ENCODE data around the gene DIP2C.
"Not testable (repeated sequence)": the region's sequence is repeated elsewhere in the genome, so short reads cannot be mapped to it uniquely, and the experiment has no call there.

DIP2C gene

DNA sequence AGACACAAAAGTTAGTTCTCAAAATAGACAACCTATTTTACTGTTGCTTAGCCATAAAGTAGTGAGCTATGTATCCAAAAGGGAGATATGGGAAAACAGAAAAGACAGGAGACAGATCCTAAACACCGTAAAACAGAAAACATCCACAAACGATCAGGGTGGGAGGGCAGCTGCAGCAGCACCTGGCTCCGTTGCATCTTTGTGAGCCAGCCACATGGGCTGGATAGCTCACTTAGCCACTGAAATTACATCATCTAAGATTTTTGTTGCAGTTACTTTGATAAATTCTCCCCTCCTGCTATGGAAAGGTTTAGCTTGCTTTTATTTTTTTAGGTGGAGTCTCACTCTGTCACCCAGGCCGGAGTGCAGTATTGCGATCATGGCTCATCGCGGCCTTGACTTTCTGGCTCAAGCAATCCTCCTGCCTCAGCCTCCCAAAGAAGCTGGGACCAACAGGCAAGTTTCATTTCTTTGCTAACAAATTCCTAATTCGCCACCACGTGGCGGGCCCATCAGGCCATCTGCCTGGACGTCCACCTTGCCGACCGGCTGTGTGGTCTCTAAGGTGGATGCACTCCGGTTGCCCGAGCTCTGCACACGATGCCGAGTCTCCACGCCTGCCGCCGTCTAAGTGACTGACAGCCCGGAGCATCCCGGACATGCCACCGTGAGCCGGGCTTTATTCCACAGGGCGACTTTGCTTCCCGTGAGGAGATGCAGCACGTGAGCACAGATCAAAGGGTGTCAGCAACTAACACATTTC lies 159.8 kb downstream of the DIP2C start:
- DNase-seq: no peak

DNA sequence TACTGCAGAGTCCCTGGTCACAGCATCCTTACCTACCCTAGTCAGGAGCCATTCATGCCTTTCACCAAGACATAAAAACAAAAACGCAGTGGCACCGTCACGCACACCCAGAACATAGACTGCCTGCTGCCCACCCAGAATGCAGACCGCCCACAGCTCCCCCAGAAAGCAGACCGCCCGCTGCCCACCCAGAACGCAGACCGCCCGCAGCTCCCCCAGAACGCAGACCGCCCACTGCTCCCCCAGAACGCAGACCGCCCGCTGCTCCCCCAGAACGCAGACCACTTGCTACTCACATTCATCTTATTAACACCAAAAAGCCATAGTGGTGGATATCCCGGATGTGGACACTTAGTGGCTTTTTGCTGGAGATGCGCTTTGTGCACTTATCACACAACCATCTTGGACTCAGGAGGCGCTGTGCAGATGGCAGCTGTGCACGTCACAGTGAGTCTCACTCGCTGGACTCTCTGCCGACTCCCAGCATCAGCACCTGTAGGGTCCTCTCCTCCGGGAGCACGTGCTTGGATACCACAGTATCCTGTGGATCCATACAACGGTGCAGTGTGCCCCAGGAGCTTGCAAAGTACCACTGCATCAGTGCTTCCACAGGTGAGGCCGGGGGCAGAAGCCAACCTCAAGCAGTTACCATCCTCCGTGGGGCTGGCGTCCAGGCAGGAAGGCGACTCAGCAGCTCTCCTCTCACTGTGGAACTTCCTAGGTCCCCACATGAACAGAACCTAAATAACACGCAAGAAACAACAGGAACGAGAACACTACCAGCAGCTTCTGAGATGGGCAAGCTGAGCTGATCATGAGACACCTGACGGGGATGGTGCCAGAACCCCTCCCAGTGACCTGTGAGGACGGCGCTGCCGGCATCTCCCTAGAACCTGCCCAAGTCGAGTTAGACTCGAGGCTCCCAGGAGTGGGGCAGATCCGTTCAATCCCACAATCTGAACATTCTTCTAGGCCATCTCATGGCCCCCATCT lies 161.0 kb downstream of the DIP2C start:
- no peak for DNase-seq

DNA sequence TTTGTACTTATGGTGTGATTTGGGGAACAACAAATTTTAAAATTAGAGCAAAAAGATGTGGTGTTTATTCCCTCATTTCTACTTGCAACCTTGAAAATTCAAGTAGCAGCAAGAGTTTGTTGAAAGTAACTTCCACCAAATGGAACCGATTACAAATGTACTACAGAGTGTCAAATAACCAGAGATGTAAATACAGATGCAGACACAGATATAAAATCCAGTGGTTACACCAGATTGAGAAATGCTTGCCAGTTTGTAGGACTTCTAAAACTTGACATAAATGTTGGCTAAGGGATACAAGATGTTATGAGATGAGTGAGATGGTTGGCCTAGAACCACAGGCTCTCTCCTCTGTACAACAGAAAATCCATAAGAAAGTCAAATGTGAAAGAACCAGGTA lies 162.1 kb downstream of the DIP2C start:
- no peak for DNase-seq

DNA sequence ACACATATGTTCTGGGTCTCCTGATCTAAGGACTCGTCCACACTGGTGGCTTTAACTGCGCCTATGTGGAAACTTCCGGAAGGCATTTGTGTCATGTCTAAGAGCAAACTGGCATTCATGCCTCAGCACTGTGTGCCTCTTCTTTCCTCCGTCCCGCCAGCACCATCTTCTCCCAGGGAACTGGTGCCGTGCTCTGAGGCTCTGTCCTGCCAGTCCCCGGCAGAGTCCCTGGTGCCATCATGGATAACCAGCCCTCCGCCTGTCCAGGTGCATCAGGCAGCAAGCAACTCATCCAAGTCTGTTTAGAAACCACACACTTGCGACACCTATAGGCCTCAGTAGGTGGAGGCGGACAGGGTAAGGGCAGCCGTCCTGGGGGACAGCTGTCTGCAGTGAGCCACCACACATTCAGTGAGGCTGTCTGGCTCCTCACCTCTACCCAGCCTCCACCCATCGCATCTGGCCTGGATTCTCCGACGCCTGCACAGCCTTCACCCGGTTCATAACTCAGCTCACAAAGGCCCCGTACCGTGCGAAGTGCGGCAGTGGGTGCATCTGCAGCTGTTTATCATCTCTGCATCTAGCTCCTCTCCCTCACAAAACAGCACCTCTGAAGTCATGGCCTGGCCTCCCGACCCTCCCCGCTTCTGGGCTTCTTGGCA lies 162.7 kb downstream of the DIP2C start:
- no peak for DNase-seq

DNA sequence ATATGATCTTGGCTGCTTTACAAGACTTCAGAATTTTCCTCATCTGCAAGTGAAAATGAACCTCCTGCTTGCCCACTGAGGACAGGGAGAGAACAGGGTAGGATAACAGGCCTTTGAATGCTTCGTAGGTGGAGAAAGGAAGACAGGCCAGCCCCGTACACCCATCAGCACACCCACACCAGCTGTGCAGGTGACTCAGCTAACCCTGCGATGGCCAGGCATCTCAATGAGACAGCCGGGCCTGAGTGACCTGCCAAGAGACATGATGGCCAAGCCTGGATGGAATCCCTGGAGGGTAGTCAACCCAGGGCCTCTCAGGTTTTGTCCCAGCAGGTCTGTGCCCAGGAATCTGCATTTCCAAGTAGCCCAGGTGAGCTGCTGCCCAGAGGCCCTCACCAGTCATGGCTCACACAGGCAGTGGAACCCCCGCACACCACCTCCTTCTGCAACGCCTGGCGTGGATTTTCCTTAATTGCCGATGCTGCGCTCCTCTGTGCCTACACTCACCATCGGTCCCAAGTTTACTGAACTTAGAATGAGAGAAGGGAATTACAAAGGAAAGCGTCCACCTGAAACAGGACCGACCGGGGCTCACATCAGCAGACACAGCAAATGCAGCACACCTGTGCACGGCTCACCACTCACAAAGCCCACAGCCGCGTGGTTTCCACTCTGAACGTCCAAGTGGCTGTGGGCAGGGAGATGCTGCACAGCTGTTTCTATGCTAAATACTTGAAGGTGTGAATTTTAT lies 163.7 kb downstream of the DIP2C start:
- no peak for DNase-seq

DNA sequence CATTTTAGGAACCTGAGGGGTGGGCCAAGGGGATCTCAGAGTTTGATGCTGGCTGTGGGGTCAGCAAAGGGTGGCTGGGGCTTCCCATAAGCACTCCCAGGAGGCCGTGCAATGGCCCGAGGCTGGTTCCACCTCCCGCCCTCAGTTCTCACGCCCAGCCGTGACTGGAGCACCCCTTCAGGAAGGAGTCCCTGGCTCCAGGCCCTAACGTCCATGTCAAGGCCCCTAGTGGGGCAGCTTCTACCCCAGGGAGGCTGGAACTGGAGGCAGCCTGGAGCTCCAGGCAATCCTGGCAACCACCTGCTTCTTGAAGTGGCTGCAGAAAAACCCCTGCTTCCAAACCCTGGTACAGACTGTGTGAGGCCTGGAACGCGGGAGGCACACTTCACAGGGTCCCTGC lies 165.5 kb downstream of the DIP2C start:
- no peak for DNase-seq

DNA sequence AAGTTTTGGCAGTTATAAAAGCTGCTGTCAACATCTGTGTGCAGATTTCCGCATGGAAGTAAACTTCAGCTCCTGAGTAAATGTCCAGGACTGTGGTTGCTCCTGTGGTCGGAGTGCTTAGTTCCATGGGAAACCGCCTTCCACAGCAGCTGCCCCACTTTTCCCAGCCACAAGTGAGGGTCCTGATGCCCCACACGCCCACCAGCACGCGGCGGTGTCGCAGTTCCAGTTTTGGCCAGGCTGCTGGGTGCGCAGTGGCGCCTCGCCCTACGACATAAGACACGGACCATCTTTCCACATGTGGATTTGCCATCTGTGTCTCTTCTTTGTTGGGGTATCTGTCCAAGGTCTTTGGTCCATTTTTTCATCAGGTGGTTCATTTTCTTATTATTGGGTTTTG lies 167.1 kb downstream of the DIP2C start:
- DNase-seq: no peak

DNA sequence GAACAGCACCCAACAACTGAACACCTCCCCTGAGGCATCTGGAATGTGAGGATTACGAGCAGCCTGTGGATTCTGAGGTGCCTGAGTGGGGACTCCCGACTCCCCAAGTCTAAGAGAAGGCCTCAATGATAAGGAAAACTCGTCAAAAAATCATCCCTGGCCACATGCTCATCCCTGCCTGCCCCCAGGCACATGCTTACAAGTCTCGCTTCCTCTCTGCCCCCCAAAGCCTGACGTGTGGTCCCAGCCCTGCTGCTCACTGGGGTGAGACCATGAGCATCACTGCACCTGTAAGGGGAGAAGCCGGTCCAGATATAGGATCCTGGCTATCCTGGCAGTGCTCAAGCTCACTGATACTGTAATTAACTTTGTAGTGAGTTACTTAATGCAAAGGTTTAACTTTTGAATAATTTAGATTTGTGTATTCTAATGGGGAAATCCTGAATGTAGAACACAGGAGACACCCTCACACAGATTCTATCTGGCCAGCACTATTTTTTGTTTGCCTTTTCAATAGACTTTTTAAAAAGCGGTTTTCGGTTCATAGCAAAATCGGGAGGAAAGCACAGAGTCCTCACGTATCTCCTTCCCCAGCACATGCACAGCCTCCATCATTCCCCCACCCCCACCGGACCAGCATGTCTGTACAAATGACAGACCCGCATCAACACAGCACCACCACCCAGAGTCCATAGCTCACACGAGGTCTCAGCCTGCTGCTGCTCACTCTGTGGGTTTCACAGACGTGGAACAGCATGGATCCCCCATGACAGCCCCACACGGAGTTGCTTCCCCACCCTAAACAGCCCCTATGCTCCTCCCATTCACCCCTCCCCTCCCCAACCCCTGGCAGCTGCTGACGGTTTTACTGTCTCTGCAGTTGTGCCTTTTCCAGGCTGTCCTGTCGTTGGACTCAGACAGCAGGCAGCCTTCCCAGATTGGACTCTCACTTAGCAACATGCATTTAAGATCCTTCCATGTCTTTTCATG lies 167.9 kb downstream of the DIP2C start:
- DNase-seq: peak in 7 of 14 donors; percentile 13 to 71 (median 41)

DNA sequence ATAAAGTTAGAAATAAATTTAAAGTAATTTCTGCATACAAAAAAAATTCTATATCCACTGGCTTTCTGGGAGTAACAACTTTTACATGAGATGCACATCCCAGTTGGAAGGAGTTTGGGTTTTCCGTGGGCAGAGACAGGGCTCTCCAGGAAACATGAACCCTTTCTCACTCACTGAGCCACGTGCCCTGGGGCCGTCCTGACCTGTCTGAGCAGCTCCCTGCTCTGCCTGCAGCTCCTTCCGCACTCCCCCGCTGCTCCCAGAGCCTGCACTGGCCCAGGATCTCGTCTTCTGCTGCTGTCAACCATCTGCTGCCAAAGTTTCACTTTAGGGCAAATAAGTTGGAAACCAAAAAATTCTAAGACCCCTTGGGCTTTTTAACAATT lies 169.1 kb downstream of the DIP2C start:
- no peak for DNase-seq

DNA sequence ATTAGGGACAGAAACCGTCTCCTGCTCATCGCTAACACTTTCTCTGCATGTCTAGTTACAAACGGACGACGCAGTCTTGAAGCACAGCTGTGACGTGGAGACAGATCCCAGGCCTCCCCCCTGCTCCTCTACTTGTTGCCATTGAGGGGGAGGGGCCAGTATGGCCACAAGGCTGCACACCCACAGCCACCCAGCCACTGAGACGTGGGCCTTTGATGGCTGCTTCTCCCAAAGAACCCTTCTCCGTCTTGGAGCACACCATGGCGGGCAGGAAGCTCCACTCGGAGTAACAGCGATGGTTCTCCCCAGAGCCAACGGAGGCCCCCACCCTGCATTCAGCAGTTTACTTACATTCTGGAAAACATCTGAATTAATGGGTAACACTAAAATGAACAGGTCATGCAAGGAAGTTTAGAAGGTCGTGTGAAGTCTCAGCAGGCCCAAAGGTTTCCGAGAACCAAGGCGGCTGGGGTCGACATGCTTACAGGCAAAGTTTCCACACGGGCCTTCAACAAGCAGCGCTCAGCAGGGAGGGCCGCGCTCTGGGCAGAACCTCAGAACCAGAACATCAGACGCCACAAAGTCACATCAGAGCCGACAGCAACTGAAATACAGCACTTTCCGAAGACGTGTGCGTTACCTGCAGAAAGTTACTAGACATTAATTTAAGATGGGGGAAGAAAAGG lies 169.6 kb downstream of the DIP2C start:
- no peak for DNase-seq

DNA sequence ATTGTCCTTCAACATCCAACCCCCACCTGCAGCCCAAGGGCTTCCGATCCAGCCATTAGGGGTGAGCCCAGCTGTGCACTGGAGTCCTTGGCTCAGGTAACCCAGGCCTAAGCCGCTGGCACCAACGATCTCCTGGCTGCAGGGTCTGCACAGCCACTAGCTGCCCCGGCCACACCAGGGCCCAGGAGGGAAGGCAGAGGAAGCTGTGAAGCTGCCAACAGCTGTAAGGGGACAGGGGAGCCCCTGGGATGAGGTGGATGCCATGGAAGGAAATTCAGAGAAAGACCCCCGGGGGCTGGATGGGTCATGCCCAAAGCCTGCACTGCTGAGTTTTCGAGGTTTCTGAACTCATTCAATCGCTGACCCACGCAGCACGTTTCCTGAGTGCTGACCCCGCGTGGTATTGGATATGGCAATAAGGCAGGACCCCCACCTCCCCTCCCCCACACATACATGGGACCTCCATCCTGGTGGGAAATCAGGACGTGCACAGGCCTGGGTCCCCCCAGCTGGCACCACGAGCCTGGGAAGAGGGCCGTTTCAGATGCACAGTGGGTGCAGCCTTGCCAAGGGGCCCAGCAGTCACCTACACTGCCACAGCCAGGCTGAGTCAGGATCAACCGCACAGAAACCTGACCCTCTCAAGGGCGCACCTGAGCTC lies 170.3 kb downstream of the DIP2C start:
- DNase-seq: no peak

DNA sequence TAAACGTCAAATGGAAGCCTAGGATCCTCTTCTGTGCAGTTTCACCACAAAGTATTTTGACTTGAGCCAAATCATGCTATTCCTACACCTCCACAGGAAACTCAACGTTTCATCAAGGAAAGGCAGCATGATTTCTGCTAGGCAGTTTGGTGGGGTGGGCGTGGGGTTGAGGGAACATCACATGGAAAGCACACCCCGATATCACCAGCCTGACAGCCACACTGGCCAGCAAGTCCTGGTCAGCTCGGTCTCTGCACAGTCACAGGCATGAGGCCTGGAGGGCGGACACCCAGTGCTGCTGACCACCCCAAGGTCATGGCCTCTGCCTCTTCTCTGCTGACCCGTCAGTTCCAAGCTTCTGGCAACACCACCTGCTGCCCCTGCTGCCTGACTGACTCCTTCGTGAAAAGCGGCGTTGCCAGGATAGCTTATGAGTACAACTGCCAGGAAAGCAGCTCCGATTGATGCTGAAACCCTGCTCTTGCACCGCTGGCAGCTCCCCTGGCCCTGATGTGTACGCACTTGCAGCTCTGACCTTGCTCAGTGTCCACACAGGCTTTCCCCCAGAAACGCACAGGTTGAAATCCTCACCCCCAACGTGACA lies 171.5 kb downstream of the DIP2C start:
- DNase-seq: peak in 1 of 14 donors; percentile 48

DNA sequence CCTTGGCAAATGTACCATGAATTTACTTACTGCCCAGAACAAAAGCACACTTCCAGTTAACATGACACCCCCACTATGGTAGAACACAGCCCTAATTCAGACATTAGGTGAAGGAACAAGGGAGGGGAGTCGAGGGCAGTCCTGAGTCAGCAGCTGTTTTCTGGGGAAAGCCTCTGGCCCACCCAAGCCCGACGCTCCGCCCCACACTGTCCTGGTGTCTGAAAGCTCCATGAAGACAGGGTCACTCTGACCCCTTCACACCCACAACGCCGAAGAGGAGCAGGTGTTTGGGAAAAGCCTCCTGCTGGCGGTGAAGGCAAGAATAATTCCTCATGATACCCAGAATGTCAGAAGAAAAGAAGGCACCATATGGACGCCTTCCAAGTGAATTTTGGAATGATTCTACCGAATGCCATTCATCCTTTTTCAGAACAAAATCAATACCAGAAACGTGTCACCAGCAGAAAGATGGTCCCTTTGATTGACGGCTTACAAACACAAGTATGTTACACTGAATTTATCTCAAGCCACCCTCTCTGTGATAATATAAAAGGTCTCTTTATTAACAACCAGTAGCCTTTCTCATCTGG lies 172.1 kb downstream of the DIP2C start:
- DNase-seq: peak in 1 of 14 donors; percentile 53

DNA sequence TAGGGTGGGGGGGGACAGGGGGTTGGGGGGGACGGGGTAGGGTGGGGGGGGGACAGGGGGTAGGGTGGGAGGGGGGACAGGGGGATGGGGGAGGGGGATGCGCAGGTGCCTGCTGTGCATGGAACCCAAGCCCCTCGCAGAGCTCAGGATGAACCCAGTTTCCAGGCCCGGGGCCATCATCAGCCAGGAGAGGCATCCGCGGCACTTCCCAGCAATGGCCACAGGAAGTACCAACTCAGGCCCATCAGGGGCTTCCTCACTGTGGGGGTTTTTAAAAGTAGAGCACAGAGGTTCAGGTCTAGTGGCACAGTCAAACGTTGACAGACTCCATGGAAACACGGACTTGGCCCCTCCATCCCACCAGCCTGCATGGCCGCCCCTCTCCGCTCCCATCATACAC lies 172.7 kb downstream of the DIP2C start:
- peak in 1 of 14 donors; percentile 53 for DNase-seq

DNA sequence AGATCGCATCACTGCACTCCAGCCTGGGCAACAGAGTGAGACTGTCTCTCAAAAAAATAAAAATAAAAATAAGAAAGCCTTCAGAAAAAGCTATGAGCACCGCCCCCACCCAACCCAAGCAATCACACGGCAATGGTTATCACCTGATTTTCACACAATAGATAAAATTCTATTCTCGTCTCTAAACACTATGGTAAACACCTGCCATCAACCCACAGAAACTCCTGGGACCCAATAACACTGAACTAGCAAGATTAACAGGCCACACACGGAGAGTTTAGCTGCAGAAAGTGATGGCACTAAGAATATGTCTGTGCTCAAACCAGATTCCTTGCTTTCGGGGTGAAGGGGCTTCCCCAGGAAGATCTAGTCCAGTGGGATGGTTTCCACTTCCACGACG lies 173.8 kb downstream of the DIP2C start:
- no peak for DNase-seq

DNA sequence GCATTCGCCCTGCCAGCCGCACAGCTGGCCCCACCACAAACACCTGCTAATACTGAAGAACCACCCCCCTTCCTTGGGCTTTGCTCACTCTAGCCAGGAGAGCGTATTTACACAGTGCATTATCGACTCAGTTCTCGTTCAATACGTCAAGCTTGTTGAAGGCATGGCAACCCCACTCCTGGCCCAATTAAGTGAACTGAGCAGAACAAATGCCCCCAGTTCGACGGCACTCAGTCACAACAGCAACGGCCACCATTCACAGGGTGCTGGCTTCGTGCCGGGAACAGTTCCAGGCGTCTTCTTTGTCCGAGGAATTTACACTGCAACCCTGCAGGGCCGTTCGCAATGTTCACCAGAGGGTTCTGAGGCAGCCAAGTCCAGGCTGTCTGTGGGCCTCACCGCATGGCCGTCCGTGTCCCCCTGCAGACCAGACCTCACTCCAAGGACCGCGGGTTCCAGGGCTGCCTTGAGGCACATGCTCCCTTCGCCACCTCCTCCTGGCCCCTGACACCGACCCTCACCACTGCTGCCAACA lies 175.3 kb downstream of the DIP2C start:
- peak in 11 of 14 donors; percentile 53 to 77 (median 61) for DNase-seq

DNA sequence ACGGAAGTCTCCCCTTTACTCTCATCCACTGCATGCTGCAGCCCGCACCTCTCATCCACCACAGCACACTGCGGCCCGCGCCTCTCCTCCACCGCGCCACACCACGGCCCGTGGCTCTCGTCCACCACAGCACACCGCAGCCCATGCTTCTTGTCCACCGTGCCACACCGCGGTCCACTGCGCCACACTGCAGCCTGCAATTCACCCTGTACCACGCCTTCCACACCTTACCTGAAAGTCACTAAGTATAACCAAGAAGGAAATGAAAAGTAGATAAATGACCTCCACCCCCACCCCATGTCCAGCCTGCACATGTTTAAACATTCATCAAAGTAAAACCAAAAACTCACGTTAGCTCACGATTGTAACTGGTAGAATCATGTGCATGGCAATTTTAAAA lies 176.1 kb downstream of the DIP2C start:
- no peak for DNase-seq

DNA sequence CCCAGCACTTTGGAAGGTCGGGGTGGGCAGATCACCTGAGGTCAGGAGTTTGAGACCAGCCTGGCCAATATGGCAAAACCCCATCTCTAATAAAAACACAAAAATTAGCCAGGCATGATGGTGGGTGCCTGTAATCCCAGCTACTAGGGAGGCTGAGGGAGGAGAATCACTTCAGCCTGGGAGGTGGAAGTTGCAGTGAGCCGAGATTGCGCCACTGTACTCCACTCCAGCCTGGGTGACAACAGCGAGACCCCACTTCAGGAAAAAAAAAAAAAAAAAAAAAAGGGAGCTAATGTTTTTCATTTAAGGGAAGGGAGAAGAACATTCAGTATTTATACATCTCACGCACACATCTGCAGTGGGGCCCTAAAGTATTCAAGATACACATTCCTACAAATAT lies 176.8 kb downstream of the DIP2C start:
- DNase-seq: not testable (repeated sequence)

DNA sequence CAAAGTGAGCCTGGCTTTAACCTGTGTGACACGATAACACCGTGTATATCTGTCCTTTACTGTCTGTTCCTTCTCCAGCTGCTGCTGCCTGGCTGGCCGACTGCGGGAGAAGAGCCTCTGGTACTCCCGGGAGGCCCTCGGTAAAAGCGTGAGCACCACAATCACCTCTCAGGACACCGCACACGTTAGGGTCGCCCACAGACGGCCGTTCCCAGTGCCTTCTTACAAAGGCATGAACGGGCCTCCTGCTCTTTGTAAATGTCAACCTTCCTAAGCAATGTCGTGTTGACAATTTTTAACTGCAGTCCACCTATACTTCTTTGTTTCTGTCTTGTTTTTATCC lies 177.6 kb downstream of the DIP2C start:
- DNase-seq: no peak

Measured in C1 segment of cervical spinal cord (tissue), 14 donors.